Ovary (tissue), 3 donors: ENCODE results near the gene LGI2.

Source experiments
- CTCF ChIP-seq, 3 donors: fragments of 450-650 bp in 2 of 3; fragments of 200-600 bp in 1 of 3; IDR thresholded peaks; one replicate each; pipeline versions ENCODE4 v1.5.1 to v1.8.0; 2016 to 2022; ENCODE audit warnings: antibody characterized with exemption in 3 of 3, mild to moderate bottlenecking in 1 of 3
- POLR2A ChIP-seq: fragments of 450-650 bp; IDR thresholded peaks from one replicate; pipeline ENCODE4 v1.6.1; 2017; ENCODE audit warnings: antibody characterized with exemption, mild to moderate bottlenecking, moderate library complexity
- donor health status: DM: no; HTN: no; CAD: no.

DNA sequence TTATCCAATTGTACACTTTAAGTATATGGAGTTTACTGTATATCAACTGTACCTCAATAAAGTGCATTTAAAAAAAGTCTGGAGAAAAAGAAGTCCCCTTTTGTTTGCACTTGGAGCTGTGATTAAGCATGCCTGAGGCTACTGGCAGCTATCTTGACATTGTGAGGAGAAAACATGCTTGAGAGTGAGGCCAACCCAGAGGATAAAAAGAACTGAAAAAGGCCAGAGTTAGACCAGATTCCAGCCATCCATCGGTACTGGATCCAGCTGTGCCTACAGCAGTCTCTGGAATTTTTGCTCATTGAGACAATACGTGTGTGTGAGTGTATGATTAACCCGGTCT lies 57.4 kb downstream of the LGI2 start:
- TF ChIP-seq CTCF (IDR thresholded peaks at IDR 0.05) (no peak), POLR2A (no peak)
